CD4-positive, CD25-positive, alpha-beta regulatory T cell (primary cell): ENCODE measurements around the gene SRSF3. TPM values are rescaled to one million over a fixed set of nuclear protein-coding genes. Genes with fewer than 3 reads are reported as not detected.
"Not testable (repeated sequence)": the region's sequence is repeated elsewhere in the genome, so short reads cannot be mapped to it uniquely, and the experiment has no call there.

Experiments
- ATAC-seq, 2 donors: fragments of 150-1000 bp; cut with Tn5 transposase; one replicate each; pipeline ENCODE4 v1.10.0; 2021; ENCODE audit warnings: low read depth in 2 of 2, moderate number of reproducible peaks in 2 of 2, moderate library complexity in 1 of 2
- DNase-seq, 3 donors: peaks; one replicate each; pipeline versions ENCODE4 v3.0.0 to v3.0.0-alpha.2; 2012 to 2022; ENCODE audit warnings: mixed read lengths in 1 of 3
- H3K27ac ChIP-seq: one replicate; pipeline ENCODE4 v1.7.0; 2013; ENCODE audit warnings: mild to moderate bottlenecking, low read length; ENCODE audit not compliant: insufficient read depth, poor library complexity, severe bottlenecking
- H3K27me3 ChIP-seq: one replicate; pipeline ENCODE4 v1.7.0; 2013; ENCODE audit warnings: low read length; ENCODE audit not compliant: control insufficient read depth, insufficient read depth
- H3K36me3 ChIP-seq: one replicate; pipeline ENCODE4 v1.7.0; 2013; ENCODE audit warnings: mild to moderate bottlenecking, low read length, moderate library complexity; ENCODE audit not compliant: control insufficient read depth, insufficient read depth
- H3K4me1 ChIP-seq: 2 replicates; pipeline ENCODE4 v1.7.0; 2013; ENCODE audit warnings: mild to moderate bottlenecking, low read length; ENCODE audit not compliant: insufficient read depth, control insufficient read depth, poor library complexity, severe bottlenecking
- H3K4me3 ChIP-seq: one replicate; pipeline ENCODE4 v1.7.0; 2013; ENCODE audit warnings: low read depth, mild to moderate bottlenecking, low read length, moderate library complexity
- H3K9me3 ChIP-seq, 2 experiments: 1 replicate in 1 of 2; 2 replicates in 1 of 2; pipeline ENCODE4 v1.7.0; 2013; ENCODE audit warnings: low read length in 2 of 2, mild to moderate bottlenecking in 1 of 2, moderate library complexity in 1 of 2; ENCODE audit not compliant: control insufficient read depth in 2 of 2
- H3K27ac Mint-ChIP-seq, 3 donors: one replicate each; pipeline ENCODE4 v1.8.0; 2020 to 2022; ENCODE audit warnings: mild to moderate bottlenecking in 3 of 3, mixed read lengths in 3 of 3, moderate library complexity in 2 of 3
- H3K27me3 Mint-ChIP-seq: one replicate; pipeline ENCODE4 v1.8.0; 2022; ENCODE audit warnings: mild to moderate bottlenecking, mixed read lengths
- H3K36me3 Mint-ChIP-seq: one replicate; pipeline ENCODE4 v1.8.0; 2020; ENCODE audit warnings: mixed read lengths
- H3K4me1 Mint-ChIP-seq, 4 donors: one replicate each; pipeline ENCODE4 v1.8.0; 2020 to 2022; ENCODE audit warnings: mixed read lengths in 4 of 4, mild to moderate bottlenecking in 1 of 4
- H3K4me3 Mint-ChIP-seq, 4 donors: one replicate each; pipeline ENCODE4 v1.8.0; 2020 to 2022; ENCODE audit warnings: mild to moderate bottlenecking in 4 of 4, mixed read lengths in 4 of 4, moderate library complexity in 3 of 4
- H3K9me3 Mint-ChIP-seq, 7 donors: one replicate each; pipeline ENCODE4 v1.8.0; 2020 to 2022; ENCODE audit warnings: mixed read lengths in 7 of 7, mild to moderate bottlenecking in 3 of 7, moderate library complexity in 2 of 7
- polyA plus RNA-seq, 4 donors: library from polyadenylated mRNA; unstranded; fragments of 300-500 nt; fragmentation: Illumina TruSeq; gene quantifications; one replicate each; pipeline ENCODE4 v1.2.3, GENCODE V29; 2021
- total RNA-seq: library from RNA; stranded (reverse); gene quantifications from one replicate; pipeline ENCODE4 v1.2.3, GENCODE V29; 2022

SRSF3 gene
- total and polyA plus RNA-seq, 5 donors from 2014 or later = 398 to 731 (median 413) TPM

- no peaks in the 10 kb centered on the region for H3K36me3 ChIP-seq
- peaks cover 0 to 2% of the 10 kb centered on the region in 2 experiments for H3K9me3 ChIP-seq
- H3K27ac Mint-ChIP-seq = no peak overlapping the region
- H3K4me1 Mint-ChIP-seq = peaks cover 0 to 7% (median 3%) of the 10 kb centered on the region in 4 donors
- H3K27me3 Mint-ChIP-seq = no peaks in the 10 kb centered on the region
- no peak for DNase-seq
- no peak overlapping the region for H3K4me3 ChIP-seq
- H3K9me3 Mint-ChIP-seq = peaks cover 0 to 2% (median 0%) of the 10 kb centered on the region in 7 donors
- H3K27ac ChIP-seq = no peak overlapping the region
- no peak for ATAC-seq
- peaks cover 2% of the 10 kb centered on the region for H3K27me3 ChIP-seq
- H3K4me3 Mint-ChIP-seq = no peak overlapping the region
- H3K4me1 ChIP-seq = no peaks in the 10 kb centered on the region
- H3K36me3 Mint-ChIP-seq = no peaks in the 10 kb centered on the region
These were observed 16.1 kb upstream of the SRSF3 start for GRCh38 chr6:36578030-36578429.

- Mint-ChIP-seq H3K27me3 (no peaks in the 10 kb centered on the region), H3K9me3 (peaks cover 0 to 2% (median 0%) of the 10 kb centered on the region in 7 donors), H3K4me3 (no peak overlapping the region), H3K4me1 (peaks cover 0 to 7% (median 3%) of the 10 kb centered on the region in 4 donors), H3K27ac (no peak overlapping the region), H3K36me3 (no peaks in the 10 kb centered on the region)
- peaks cover 0 to 2% of the 10 kb centered on the region in 2 experiments for H3K9me3 ChIP-seq
- no peaks in the 10 kb centered on the region for H3K4me1 ChIP-seq
- no peak overlapping the region for H3K27ac ChIP-seq
- ATAC-seq (no peak), DNase-seq (no peak)
- H3K36me3 ChIP-seq = no peaks in the 10 kb centered on the region
- peaks cover 2% of the 10 kb centered on the region for H3K27me3 ChIP-seq
- H3K4me3 ChIP-seq = no peak overlapping the region
These were observed 15.7 kb upstream of the SRSF3 start for GRCh38 chr6:36578431-36578830.

GRCh38 chr6:36580184-36580526 lies 14.0 kb upstream of the SRSF3 start:
- H3K4me3 Mint-ChIP-seq = no peak overlapping the region
- H3K4me1 Mint-ChIP-seq = peaks cover 0 to 7% (median 3%) of the 10 kb centered on the region in 4 donors

GRCh38 chr6:36581716-36582115 lies 12.4 kb upstream of the SRSF3 start:
- Mint-ChIP-seq H3K27ac (no peak overlapping the region), H3K4me1 (peaks cover 0 to 7% (median 3%) of the 10 kb centered on the region in 4 donors), H3K27me3 (peaks cover 1% of the 10 kb centered on the region), H3K4me3 (peak overlapping the region in 1 of 4 donors; percentile 21), H3K9me3 (peaks cover 0 to 2% (median 0%) of the 10 kb centered on the region in 7 donors), H3K36me3 (no peaks in the 10 kb centered on the region)
- Histone ChIP-seq H3K9me3 (no peaks in the 10 kb centered on the region), H3K4me3 (no peak overlapping the region), H3K4me1 (no peaks in the 10 kb centered on the region), H3K36me3 (no peaks in the 10 kb centered on the region), H3K27ac (no peak overlapping the region), H3K27me3 (peaks cover 2% of the 10 kb centered on the region)
- ATAC-seq = no peak
- DNase-seq = no peak

More at GRCh38 chr6:36580184-36580526, 14.0 kb upstream of the SRSF3 start:
- H3K9me3 ChIP-seq = no peaks in the 10 kb centered on the region
- DNase-seq (no peak), ATAC-seq (no peak)
- no peaks in the 10 kb centered on the region for H3K4me1 ChIP-seq
- Mint-ChIP-seq H3K36me3 (no peaks in the 10 kb centered on the region), H3K27ac (no peak overlapping the region), H3K27me3 (no peaks in the 10 kb centered on the region), H3K9me3 (peaks cover 0 to 2% (median 0%) of the 10 kb centered on the region in 7 donors)
- H3K36me3 ChIP-seq = no peaks in the 10 kb centered on the region
- H3K27ac ChIP-seq = no peak overlapping the region
- H3K4me3 ChIP-seq = no peak overlapping the region
- H3K27me3 ChIP-seq = peaks cover 2% of the 10 kb centered on the region

GRCh38 chr6:36586606-36587005 lies 7.6 kb upstream of the SRSF3 start:
- Mint-ChIP-seq H3K4me1 (peaks cover 0 to 6% (median under 1%) of the 10 kb centered on the region in 4 donors), H3K9me3 (no peaks in the 10 kb centered on the region), H3K36me3 (no peaks in the 10 kb centered on the region), H3K27ac (no peak overlapping the region), H3K4me3 (no peak overlapping the region), H3K27me3 (peaks cover 4% of the 10 kb centered on the region)
- Histone ChIP-seq H3K9me3 (no peaks in the 10 kb centered on the region), H3K27ac (no peak overlapping the region), H3K27me3 (peaks cover 2% of the 10 kb centered on the region), H3K4me3 (no peak overlapping the region), H3K4me1 (no peaks in the 10 kb centered on the region), H3K36me3 (no peaks in the 10 kb centered on the region)
- no peak for ATAC-seq
- no peak for DNase-seq

GRCh38 chr6:36589025-36589400 lies 5.1 kb upstream of the SRSF3 start:
- not testable (repeated sequence) for H3K27ac Mint-ChIP-seq

GRCh38 chr6:36590237-36590636 lies 3.9 kb upstream of the SRSF3 start:
- H3K27ac ChIP-seq = no peak overlapping the region
- no peaks in the 10 kb centered on the region for H3K27me3 ChIP-seq
- Mint-ChIP-seq H3K36me3 (peaks cover 5% of the 10 kb centered on the region), H3K9me3 (peaks cover 0 to 4% (median 2%) of the 10 kb centered on the region in 7 donors), H3K27me3 (peaks cover 11% of the 10 kb centered on the region), H3K4me1 (peaks cover 4 to 22% (median 14%) of the 10 kb centered on the region in 4 donors), H3K27ac (peak overlapping the region in 1 of 3 donors; percentile 23), H3K4me3 (no peak overlapping the region)
- DNase-seq (no peak), ATAC-seq (no peak)
- no peaks in the 10 kb centered on the region for H3K36me3 ChIP-seq
- H3K9me3 ChIP-seq = no peaks in the 10 kb centered on the region
- H3K4me1 ChIP-seq = peaks cover 13% of the 10 kb centered on the region
- H3K4me3 ChIP-seq = no peak overlapping the region

More at GRCh38 chr6:36589025-36589400, 5.1 kb upstream of the SRSF3 start:
- not testable (repeated sequence) for H3K36me3 Mint-ChIP-seq, H3K27me3 ChIP-seq, H3K9me3 ChIP-seq, H3K9me3 Mint-ChIP-seq, H3K27ac ChIP-seq, DNase-seq, H3K4me3 ChIP-seq, H3K36me3 ChIP-seq, ATAC-seq, H3K27me3 Mint-ChIP-seq
- H3K4me1 Mint-ChIP-seq = peaks cover 4 to 21% (median 11%) of the 10 kb centered on the region in 4 donors
- H3K4me1 ChIP-seq = peaks cover 13% of the 10 kb centered on the region
- peak overlapping the region in 1 of 4 donors; percentile 32 for H3K4me3 Mint-ChIP-seq

GRCh38 chr6:36592221-36592655 lies 1.9 kb upstream of the SRSF3 start:
- Mint-ChIP-seq H3K27ac (peak overlapping the region; percentile 97 to 99 (median 98)), H3K36me3 (peaks cover 21% of the 10 kb centered on the region), H3K9me3 (peaks cover 0 to 4% (median 2%) of the 10 kb centered on the region in 7 donors), H3K27me3 (peaks cover 7% of the 10 kb centered on the region), H3K4me1 (peaks cover 4 to 27% (median 20%) of the 10 kb centered on the region in 4 donors), H3K4me3 (peak overlapping the region; percentile 26 to 85 (median 64))
- H3K27ac ChIP-seq = peak overlapping the region; percentile 98
- peaks cover 8% of the 10 kb centered on the region for H3K36me3 ChIP-seq
- H3K9me3 ChIP-seq = no peaks in the 10 kb centered on the region
- ATAC-seq (no peak), DNase-seq (no peak)
- H3K4me1 ChIP-seq = peaks cover 21% of the 10 kb centered on the region
- H3K27me3 ChIP-seq = no peaks in the 10 kb centered on the region
- H3K4me3 ChIP-seq = no peak overlapping the region
